Loucy (cell line): ENCODE results near the gene CDH8.

Experiments
- H2AFZ ChIP-seq: fragments of 200-600 bp; sonication (generic); 2 replicates; pipeline ENCODE4 v1.6.0; 2016; ENCODE audit warnings: antibody characterized with exemption, mild to moderate bottlenecking, low read length, moderate library complexity
- H3F3A ChIP-seq: fragments of 200-600 bp; 2 replicates; pipeline ENCODE4 v1.6.0; 2016; ENCODE audit warnings: antibody characterized with exemption, low read depth, mild to moderate bottlenecking
- H3K27me3 ChIP-seq: fragments of 200-600 bp; sonication (generic); 2 replicates; pipeline ENCODE4 v1.6.1; 2014; ENCODE audit warnings: low read length, mild to moderate bottlenecking; ENCODE audit not compliant: insufficient read depth, poor library complexity, severe bottlenecking
- H3K36me3 ChIP-seq: fragments of 200-600 bp; sonication (generic); 2 replicates; pipeline ENCODE4 v1.6.1; 2016; ENCODE audit warnings: low read length; ENCODE audit not compliant: insufficient read depth
- H3K4me1 ChIP-seq: fragments of 200-600 bp; sonication (generic); 2 replicates; pipeline ENCODE4 v1.5.1; 2014; ENCODE audit warnings: low read length, mild to moderate bottlenecking; ENCODE audit not compliant: insufficient read depth, poor library complexity, severe bottlenecking
- H3K4me2 ChIP-seq: fragments of 200-600 bp; sonication (generic); 2 replicates; pipeline ENCODE4 v1.6.0; 2014; ENCODE audit warnings: antibody characterized with exemption, low read length, low read depth, mild to moderate bottlenecking; ENCODE audit not compliant: poor library complexity, severe bottlenecking
- H3K4me3 ChIP-seq: fragments of 200-600 bp; sonication (generic); 2 replicates; pipeline ENCODE4 v1.5.1; 2014; ENCODE audit warnings: low read length, mild to moderate bottlenecking, mixed read lengths; ENCODE audit not compliant: poor library complexity, severe bottlenecking
- H3K79me2 ChIP-seq: fragments of 200-600 bp; sonication (generic); 2 replicates; pipeline ENCODE4 v1.6.1; 2014; ENCODE audit warnings: low read length; ENCODE audit not compliant: insufficient read depth
- H3K9ac ChIP-seq: fragments of 200-600 bp; sonication (generic); 2 replicates; pipeline ENCODE4 v1.6.0; 2014; ENCODE audit warnings: mild to moderate bottlenecking, low read depth, low read length, moderate library complexity; ENCODE audit not compliant: poor library complexity, severe bottlenecking
- H3K9me2 ChIP-seq: fragments of 200-600 bp; sonication (generic); replicated peaks from 2 replicates; pipeline ENCODE4 v1.6.1; 2016; ENCODE audit warnings: low read depth, low read length, mixed read lengths
- H3K9me3 ChIP-seq: fragments of 200-600 bp; sonication (generic); 2 replicates; pipeline ENCODE4 v1.6.1; 2014; ENCODE audit warnings: mild to moderate bottlenecking, antibody characterized with exemption, low read length, low read depth; ENCODE audit not compliant: insufficient read depth
- H4K20me1 ChIP-seq: fragments of 200-600 bp; sonication (generic); 2 replicates; pipeline ENCODE4 v1.6.0; 2014; ENCODE audit warnings: antibody characterized with exemption, low read length, mild to moderate bottlenecking; ENCODE audit not compliant: insufficient read depth, poor library complexity, severe bottlenecking
- EZH2phosphoT487 ChIP-seq: fragments of 200-600 bp; IDR thresholded peaks from 2 replicates; pipeline ENCODE4 v1.6.1; 2018; ENCODE audit warnings: antibody characterized with exemption, mild to moderate bottlenecking, moderate library complexity, borderline replicate concordance
- TF ChIP-seq, protein P1 (sequence below): fragments of 200-600 bp; sonication (generic); conservative IDR thresholded peaks from 2 replicates; pipeline ENCODE4 v1.5.1; 2014; ENCODE audit warnings: mild to moderate bottlenecking, antibody characterized with exemption, low read length

Gene CDH8

DNA sequence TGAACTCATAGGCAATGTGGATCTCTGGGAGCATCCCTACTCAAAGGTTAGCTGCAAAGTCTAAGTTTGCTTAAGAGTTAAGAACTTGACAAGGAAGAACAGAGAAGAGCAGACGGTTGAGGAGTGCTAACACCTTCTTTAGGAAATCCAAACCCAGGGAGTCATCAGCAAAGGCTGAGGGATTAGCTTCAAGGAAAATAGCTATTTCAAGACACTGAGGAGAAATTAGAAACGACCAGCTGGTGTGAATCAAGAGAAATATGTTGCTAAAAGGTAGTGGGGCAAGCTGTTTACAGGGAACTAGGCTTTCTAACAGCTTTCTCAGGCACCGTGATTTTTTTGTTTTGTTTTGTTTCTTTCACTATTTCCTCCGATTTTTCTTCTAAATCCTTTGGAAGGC is 90.7 kb downstream of the CDH8 start:
- no peak overlapping the region for H3K4me2 ChIP-seq
- H4K20me1 ChIP-seq, result no peaks in the 10 kb centered on the region
- no peak for TF ChIP-seq EZH2phosphoT487
- TF ChIP-seq, protein P1, sequence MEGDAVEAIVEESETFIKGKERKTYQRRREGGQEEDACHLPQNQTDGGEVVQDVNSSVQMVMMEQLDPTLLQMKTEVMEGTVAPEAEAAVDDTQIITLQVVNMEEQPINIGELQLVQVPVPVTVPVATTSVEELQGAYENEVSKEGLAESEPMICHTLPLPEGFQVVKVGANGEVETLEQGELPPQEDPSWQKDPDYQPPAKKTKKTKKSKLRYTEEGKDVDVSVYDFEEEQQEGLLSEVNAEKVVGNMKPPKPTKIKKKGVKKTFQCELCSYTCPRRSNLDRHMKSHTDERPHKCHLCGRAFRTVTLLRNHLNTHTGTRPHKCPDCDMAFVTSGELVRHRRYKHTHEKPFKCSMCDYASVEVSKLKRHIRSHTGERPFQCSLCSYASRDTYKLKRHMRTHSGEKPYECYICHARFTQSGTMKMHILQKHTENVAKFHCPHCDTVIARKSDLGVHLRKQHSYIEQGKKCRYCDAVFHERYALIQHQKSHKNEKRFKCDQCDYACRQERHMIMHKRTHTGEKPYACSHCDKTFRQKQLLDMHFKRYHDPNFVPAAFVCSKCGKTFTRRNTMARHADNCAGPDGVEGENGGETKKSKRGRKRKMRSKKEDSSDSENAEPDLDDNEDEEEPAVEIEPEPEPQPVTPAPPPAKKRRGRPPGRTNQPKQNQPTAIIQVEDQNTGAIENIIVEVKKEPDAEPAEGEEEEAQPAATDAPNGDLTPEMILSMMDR, result no peak
- H3K4me1 ChIP-seq, result no peaks in the 10 kb centered on the region
- H3K36me3 ChIP-seq, result no peaks in the 10 kb centered on the region
- no peaks in the 10 kb centered on the region for H3K9me2 ChIP-seq
- H3K9ac ChIP-seq, result no peak overlapping the region
- H3K4me3 ChIP-seq, result no peak overlapping the region
- H3K27me3 ChIP-seq, result no peaks in the 10 kb centered on the region
- H3K9me3 ChIP-seq, result no peaks in the 10 kb centered on the region
- no peaks in the 10 kb centered on the region for H3K79me2 ChIP-seq
- no peak overlapping the region for H2AFZ ChIP-seq
- H3F3A ChIP-seq, result no peaks in the 10 kb centered on the region

DNA sequence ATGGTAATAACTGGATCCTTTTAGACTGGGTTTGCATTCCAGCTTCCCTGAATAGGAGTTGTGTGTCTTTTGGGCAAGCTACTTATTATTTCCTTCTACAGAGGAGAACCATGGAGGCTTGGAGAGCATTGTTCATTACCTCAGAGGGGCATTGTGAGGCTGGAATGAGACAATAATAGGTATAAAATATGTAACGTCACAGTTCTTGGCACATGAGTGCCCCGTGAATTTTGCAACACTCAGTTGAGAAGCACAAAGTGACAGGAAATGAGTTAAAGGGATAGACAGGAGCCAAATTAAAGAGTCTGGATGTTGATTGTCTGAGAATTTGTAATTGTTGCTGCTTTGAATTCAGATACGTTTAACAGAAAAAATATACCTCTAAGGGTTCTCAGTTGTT is 92.2 kb downstream of the CDH8 start:
- Histone ChIP-seq H3K4me3 (no peak overlapping the region), H2AFZ (no peak overlapping the region), H3F3A (no peaks in the 10 kb centered on the region), H3K4me2 (no peak overlapping the region), H3K27me3 (no peaks in the 10 kb centered on the region), H3K79me2 (no peaks in the 10 kb centered on the region), H3K9me3 (no peaks in the 10 kb centered on the region), H3K9me2 (no peaks in the 10 kb centered on the region), H3K9ac (no peak overlapping the region), H4K20me1 (no peaks in the 10 kb centered on the region), H3K36me3 (no peaks in the 10 kb centered on the region), H3K4me1 (no peaks in the 10 kb centered on the region)
- TF ChIP-seq, protein P1, result no peak
- TF ChIP-seq EZH2phosphoT487, result no peak

DNA sequence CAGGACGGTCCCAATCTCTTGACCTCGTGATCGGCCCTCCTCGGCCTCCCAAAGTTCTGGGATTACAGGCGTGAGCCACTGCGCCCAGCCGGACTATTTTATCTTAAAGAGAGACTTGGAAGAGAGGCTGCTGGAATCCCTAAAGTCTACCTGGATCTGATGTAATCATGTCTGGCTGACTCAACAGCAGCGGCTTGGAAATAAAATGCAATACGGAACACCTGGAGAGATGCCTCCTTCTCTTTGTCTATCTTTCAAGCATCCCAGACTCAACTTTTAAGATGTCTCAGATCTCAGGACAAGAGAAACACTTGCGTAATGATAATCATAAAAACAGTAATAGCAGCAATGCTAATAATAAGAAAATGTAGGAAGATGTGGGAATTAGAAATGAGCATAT is 95.6 kb downstream of the CDH8 start:
- Histone ChIP-seq H3K4me1 (no peaks in the 10 kb centered on the region), H3K27me3 (no peaks in the 10 kb centered on the region), H2AFZ (no peak overlapping the region), H3K36me3 (no peaks in the 10 kb centered on the region), H4K20me1 (no peaks in the 10 kb centered on the region), H3K9me2 (no peaks in the 10 kb centered on the region), H3K9ac (no peak overlapping the region), H3K4me3 (no peak overlapping the region), H3K9me3 (no peaks in the 10 kb centered on the region), H3K4me2 (no peak overlapping the region), H3K79me2 (no peaks in the 10 kb centered on the region), H3F3A (no peaks in the 10 kb centered on the region)
- TF ChIP-seq EZH2phosphoT487, result no peak
- TF ChIP-seq, protein P1, result no peak
